WTC11 (cell line): ENCODE data around the gene COL26A1. TPM values are rescaled to one million over a fixed set of nuclear protein-coding genes. Genes with fewer than 3 reads are reported as not detected.
A peak's percentile ranks its signal among the peaks of the same experiment; 100 is the strongest.

ENCODE experiments used
- ATAC-seq: fragments of 200-7000 bp; cut with Tn5 transposase; 2 replicates; pipeline ENCODE4 v1.10.0; 2021; ENCODE audit warnings: mild to moderate bottlenecking, moderate library complexity
- CTCF ChIA-PET: fragments of 300-600 bp; sonication (Branson Sonifier 250); formaldehyde crosslinking; loops from one replicate; lab custom pipeline; 2021; ENCODE audit warnings: antibody characterized with exemption; lab: Charles Lee
- POLR2A ChIA-PET: fragments of 350-600 bp; sonication (Branson Sonifier 250); formaldehyde crosslinking; loops from one replicate; lab custom pipeline; 2021; ENCODE audit warnings: antibody characterized with exemption; lab: Charles Lee
- DNase-seq: peaks from one replicate; pipeline ENCODE4 v3.0.0; 2021; ENCODE audit warnings: low spot score
- H3K27ac Mint-ChIP-seq: 2 replicates; pipeline ENCODE4 v1.8.0; 2021; ENCODE audit warnings: mixed read lengths
- H3K27me3 Mint-ChIP-seq: 2 replicates; pipeline ENCODE4 v1.8.0; 2021; ENCODE audit warnings: low read depth, mild to moderate bottlenecking, moderate library complexity, mixed read lengths
- H3K36me3 Mint-ChIP-seq: 2 replicates; pipeline ENCODE4 v1.8.0; 2021; ENCODE audit warnings: mixed read lengths
- H3K4me1 Mint-ChIP-seq: 2 replicates; pipeline ENCODE4 v1.8.0; 2022; ENCODE audit warnings: mixed read lengths
- H3K4me3 Mint-ChIP-seq: 2 replicates; pipeline ENCODE4 v1.8.0; 2021; ENCODE audit warnings: mild to moderate bottlenecking, moderate library complexity, mixed read lengths
- H3K9me3 Mint-ChIP-seq: 2 replicates; pipeline ENCODE4 v1.8.0; 2021; ENCODE audit warnings: mixed read lengths
- E2F1 ChIP-seq: sonication (generic); formaldehyde crosslinking; IDR thresholded peaks from 2 replicates; pipeline ENCODE4 v1.8.0; 2022; ENCODE audit warnings: mild to moderate bottlenecking, missing genetic modification reagents
- E2F5 ChIP-seq: sonication (generic); formaldehyde crosslinking; IDR thresholded peaks from 2 replicates; pipeline ENCODE4 v1.8.1; 2022; ENCODE audit warnings: mild to moderate bottlenecking, moderate library complexity, missing genetic modification reagents
- ERG ChIP-seq: fragments of 250-450 bp; sonication (Bioruptor Pico); IDR thresholded peaks from 2 replicates; pipeline ENCODE4 v1.8.0; 2021; ENCODE audit warnings: mild to moderate bottlenecking
- FOXK1 ChIP-seq: sonication (generic); formaldehyde crosslinking; IDR thresholded peaks from 2 replicates; pipeline ENCODE4 v1.8.0; 2022; ENCODE audit warnings: mild to moderate bottlenecking, moderate library complexity, missing genetic modification reagents
- FOXP1 ChIP-seq: sonication (generic); formaldehyde crosslinking; IDR thresholded peaks from 2 replicates; pipeline ENCODE4 v1.8.0; 2022; ENCODE audit warnings: missing genetic modification reagents, mild to moderate bottlenecking, moderate library complexity, borderline replicate concordance
- GRHL2 ChIP-seq: fragments of 250-450 bp; sonication (Bioruptor Pico); IDR thresholded peaks from 2 replicates; pipeline ENCODE4 v1.8.0; 2022; ENCODE audit warnings: mild to moderate bottlenecking, moderate library complexity; ENCODE audit not compliant: insufficient replicate concordance, severe bottlenecking
- GTF2I ChIP-seq: fragments of 250-450 bp; sonication (Bioruptor Pico); conservative IDR thresholded peaks from 2 replicates; pipeline ENCODE4 v1.4.0; 2021; ENCODE audit warnings: mild to moderate bottlenecking
- MAX ChIP-seq: sonication (generic); formaldehyde crosslinking; IDR thresholded peaks from 2 replicates; pipeline ENCODE4 v1.8.0; 2022; ENCODE audit warnings: mild to moderate bottlenecking, missing genetic modification reagents
- MYBL2 ChIP-seq: sonication (generic); formaldehyde crosslinking; IDR thresholded peaks from 2 replicates; pipeline ENCODE4 v1.8.1; 2023; ENCODE audit warnings: mild to moderate bottlenecking, moderate library complexity, missing genetic modification reagents
- NFE2L1 ChIP-seq: sonication (generic); formaldehyde crosslinking; IDR thresholded peaks from 2 replicates; pipeline ENCODE4 v1.8.1; 2023; ENCODE audit warnings: missing genetic modification reagents
- NR3C1 ChIP-seq: sonication (generic); formaldehyde crosslinking; conservative IDR thresholded peaks from 2 replicates; pipeline ENCODE4 v1.8.1; 2023; ENCODE audit warnings: low read depth, mild to moderate bottlenecking, missing genetic modification reagents
- PRRX2 ChIP-seq: fragments of 250-450 bp; sonication (Bioruptor Pico); IDR thresholded peaks from 2 replicates; pipeline ENCODE4 v1.8.0; 2021; ENCODE audit warnings: mild to moderate bottlenecking
- SMAD3 ChIP-seq: sonication (generic); formaldehyde crosslinking; IDR thresholded peaks from 2 replicates; pipeline ENCODE4 v1.8.0; 2022; ENCODE audit warnings: missing genetic modification reagents, mild to moderate bottlenecking, borderline replicate concordance
- TEAD4 ChIP-seq: sonication (generic); formaldehyde crosslinking; IDR thresholded peaks from 2 replicates; pipeline ENCODE4 v1.8.0; 2022; ENCODE audit warnings: mild to moderate bottlenecking, missing genetic modification reagents
- ZNF138 ChIP-seq: sonication (generic); formaldehyde crosslinking; conservative IDR thresholded peaks from 2 replicates; pipeline ENCODE4 v1.8.1; 2022; ENCODE audit warnings: mild to moderate bottlenecking, moderate library complexity, missing genetic modification reagents
- ZNF232 ChIP-seq: sonication (generic); formaldehyde crosslinking; IDR thresholded peaks from 2 replicates; pipeline ENCODE4 v1.8.0; 2022; ENCODE audit warnings: mild to moderate bottlenecking, missing genetic modification reagents
- ZNF317 ChIP-seq: sonication (generic); formaldehyde crosslinking; IDR thresholded peaks from 2 replicates; pipeline ENCODE4 v1.8.1; 2023; ENCODE audit warnings: low read depth, mild to moderate bottlenecking, moderate library complexity, missing genetic modification reagents, borderline replicate concordance
- ZNF423 ChIP-seq: fragments of 250-450 bp; sonication (Bioruptor Pico); IDR thresholded peaks from 2 replicates; pipeline ENCODE4 v2.1.2; 2022; ENCODE audit warnings: mild to moderate bottlenecking, moderate library complexity
- total RNA-seq: library from RNA; stranded (reverse); gene quantifications from 3 replicates; pipeline ENCODE4 v1.2.3, GENCODE V29; 2021
- TF ChIP-seq, protein P1 (sequence below): sonication (generic); formaldehyde crosslinking; IDR thresholded peaks from 2 replicates; pipeline ENCODE4 v1.8.1; 2022; ENCODE audit warnings: low read depth, mild to moderate bottlenecking, moderate library complexity, missing genetic modification reagents, borderline replicate concordance
- TF ChIP-seq, protein P2 (sequence below): sonication (generic); formaldehyde crosslinking; IDR thresholded peaks from 2 replicates; pipeline ENCODE4 v1.8.1; 2022; ENCODE audit warnings: low read depth, missing genetic modification reagents, borderline replicate concordance
- TF ChIP-seq, protein P3 (sequence below): sonication (generic); formaldehyde crosslinking; IDR thresholded peaks from 2 replicates; pipeline ENCODE4 v1.8.1; 2022; ENCODE audit warnings: mild to moderate bottlenecking, missing genetic modification reagents, moderate library complexity, borderline replicate concordance
- TF ChIP-seq, protein P4 (sequence below): sonication (generic); formaldehyde crosslinking; IDR thresholded peaks from 2 replicates; pipeline ENCODE4 v1.8.1; 2023; ENCODE audit warnings: mild to moderate bottlenecking, missing genetic modification reagents, moderate library complexity
- TF ChIP-seq, protein P5 (sequence below): sonication (generic); formaldehyde crosslinking; IDR thresholded peaks from 2 replicates; pipeline ENCODE4 v1.8.1; 2022; ENCODE audit warnings: missing genetic modification reagents, borderline replicate concordance

COL26A1 gene
- total RNA-seq, 1 experiment from 2014 or later = 64.4 TPM

DNA sequence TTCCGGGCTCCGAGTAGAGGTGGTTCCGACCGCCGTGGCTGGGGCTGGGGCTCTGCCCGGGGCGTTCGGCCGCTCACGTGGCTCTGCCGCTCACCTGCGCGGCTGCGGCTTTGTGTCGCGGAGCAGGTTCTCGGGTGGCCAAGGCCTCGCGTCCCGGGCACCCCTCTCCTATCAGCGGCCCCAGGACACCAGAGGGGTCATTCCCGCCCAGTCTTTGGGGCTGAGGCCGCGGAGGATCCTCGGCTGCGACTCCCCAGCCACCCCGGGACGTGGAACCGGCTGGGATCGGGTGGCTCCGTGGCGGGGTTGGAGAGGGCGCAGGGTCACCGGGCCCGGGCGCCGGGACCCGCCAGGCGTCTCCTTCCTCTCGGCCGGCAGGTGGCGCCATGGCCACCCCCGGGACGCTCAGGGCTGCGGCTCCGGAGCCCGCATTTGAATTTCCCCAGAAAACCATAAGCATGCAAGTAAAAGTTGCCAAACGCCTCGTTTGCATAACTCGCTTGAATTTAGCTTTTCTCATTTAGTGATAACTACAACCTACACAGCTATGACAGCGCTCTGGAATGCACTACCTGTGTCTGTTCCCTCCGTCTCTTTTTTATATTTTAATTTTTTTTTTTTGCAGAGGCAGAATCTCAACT, 1.2 kb downstream of the COL26A1 start (continued):
- TF ChIP-seq FOXP1 (CRISPR knock-in tag) = peak; percentile 47; the same call in 1 of the 2 replicates
- TF ChIP-seq E2F5 = 0 out of 2 replicates have a peak, but pooled peaks have one; percentile 23
- no peak for TF ChIP-seq MYBL2 (CRISPR knock-in tag)
- no peak for TF ChIP-seq ZNF232 (CRISPR knock-in tag)
- TF ChIP-seq GTF2I (CRISPR knock-in tag) = no peak
- TF ChIP-seq, protein P1, sequence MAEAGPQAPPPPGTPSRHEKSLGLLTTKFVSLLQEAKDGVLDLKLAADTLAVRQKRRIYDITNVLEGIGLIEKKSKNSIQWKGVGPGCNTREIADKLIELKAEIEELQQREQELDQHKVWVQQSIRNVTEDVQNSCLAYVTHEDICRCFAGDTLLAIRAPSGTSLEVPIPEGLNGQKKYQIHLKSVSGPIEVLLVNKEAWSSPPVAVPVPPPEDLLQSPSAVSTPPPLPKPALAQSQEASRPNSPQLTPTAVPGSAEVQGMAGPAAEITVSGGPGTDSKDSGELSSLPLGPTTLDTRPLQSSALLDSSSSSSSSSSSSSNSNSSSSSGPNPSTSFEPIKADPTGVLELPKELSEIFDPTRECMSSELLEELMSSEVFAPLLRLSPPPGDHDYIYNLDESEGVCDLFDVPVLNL (CRISPR knock-in tag) = no peak
- TF ChIP-seq, protein P2, sequence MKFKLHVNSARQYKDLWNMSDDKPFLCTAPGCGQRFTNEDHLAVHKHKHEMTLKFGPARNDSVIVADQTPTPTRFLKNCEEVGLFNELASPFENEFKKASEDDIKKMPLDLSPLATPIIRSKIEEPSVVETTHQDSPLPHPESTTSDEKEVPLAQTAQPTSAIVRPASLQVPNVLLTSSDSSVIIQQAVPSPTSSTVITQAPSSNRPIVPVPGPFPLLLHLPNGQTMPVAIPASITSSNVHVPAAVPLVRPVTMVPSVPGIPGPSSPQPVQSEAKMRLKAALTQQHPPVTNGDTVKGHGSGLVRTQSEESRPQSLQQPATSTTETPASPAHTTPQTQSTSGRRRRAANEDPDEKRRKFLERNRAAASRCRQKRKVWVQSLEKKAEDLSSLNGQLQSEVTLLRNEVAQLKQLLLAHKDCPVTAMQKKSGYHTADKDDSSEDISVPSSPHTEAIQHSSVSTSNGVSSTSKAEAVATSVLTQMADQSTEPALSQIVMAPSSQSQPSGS (CRISPR knock-in tag) = no peak

DNA sequence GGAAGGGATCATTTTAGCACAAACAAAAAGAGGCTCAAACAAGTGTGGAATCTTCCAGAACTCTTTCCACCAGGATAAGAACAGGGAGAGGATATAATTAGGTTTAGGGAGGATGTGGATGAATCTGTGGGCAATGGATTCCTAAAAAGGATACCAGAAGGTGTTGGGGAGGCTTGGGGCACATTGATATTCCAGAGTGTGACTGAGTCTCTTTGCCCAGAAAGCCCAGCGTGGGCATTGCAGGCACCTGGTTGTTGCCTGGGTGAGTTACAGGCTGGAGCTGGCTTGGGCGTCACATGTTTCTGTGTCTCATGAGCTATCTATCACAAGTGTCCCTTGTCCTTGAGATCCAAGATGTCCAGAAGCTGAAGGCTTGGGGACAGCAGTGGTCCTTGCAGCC, 3.3 kb downstream of the COL26A1 start:
- no peak overlapping the region for H3K4me3 Mint-ChIP-seq
- TF ChIP-seq SMAD3 (CRISPR knock-in tag) (no peak), TEAD4 (CRISPR knock-in tag) (no peak), E2F1 (CRISPR knock-in tag) (no peak), ZNF423 (CRISPR knock-in tag) (no peak), NFE2L1 (CRISPR knock-in tag) (no peak), GRHL2 (no peak), ERG (CRISPR knock-in tag) (no peak), FOXK1 (CRISPR knock-in tag) (no peak), ZNF317 (CRISPR knock-in tag) (no peak), PRRX2 (CRISPR knock-in tag) (no peak), ZNF138 (CRISPR knock-in tag) (no peak), MAX (CRISPR knock-in tag) (no peak), NR3C1 (no peak)
- TF ChIP-seq, protein P3, sequence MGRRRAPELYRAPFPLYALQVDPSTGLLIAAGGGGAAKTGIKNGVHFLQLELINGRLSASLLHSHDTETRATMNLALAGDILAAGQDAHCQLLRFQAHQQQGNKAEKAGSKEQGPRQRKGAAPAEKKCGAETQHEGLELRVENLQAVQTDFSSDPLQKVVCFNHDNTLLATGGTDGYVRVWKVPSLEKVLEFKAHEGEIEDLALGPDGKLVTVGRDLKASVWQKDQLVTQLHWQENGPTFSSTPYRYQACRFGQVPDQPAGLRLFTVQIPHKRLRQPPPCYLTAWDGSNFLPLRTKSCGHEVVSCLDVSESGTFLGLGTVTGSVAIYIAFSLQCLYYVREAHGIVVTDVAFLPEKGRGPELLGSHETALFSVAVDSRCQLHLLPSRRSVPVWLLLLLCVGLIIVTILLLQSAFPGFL (CRISPR knock-in tag) = no peak
- TF ChIP-seq, protein P4, sequence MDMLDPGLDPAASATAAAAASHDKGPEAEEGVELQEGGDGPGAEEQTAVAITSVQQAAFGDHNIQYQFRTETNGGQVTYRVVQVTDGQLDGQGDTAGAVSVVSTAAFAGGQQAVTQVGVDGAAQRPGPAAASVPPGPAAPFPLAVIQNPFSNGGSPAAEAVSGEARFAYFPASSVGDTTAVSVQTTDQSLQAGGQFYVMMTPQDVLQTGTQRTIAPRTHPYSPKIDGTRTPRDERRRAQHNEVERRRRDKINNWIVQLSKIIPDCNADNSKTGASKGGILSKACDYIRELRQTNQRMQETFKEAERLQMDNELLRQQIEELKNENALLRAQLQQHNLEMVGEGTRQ (CRISPR knock-in tag) = no peak
- TF ChIP-seq, protein P5, sequence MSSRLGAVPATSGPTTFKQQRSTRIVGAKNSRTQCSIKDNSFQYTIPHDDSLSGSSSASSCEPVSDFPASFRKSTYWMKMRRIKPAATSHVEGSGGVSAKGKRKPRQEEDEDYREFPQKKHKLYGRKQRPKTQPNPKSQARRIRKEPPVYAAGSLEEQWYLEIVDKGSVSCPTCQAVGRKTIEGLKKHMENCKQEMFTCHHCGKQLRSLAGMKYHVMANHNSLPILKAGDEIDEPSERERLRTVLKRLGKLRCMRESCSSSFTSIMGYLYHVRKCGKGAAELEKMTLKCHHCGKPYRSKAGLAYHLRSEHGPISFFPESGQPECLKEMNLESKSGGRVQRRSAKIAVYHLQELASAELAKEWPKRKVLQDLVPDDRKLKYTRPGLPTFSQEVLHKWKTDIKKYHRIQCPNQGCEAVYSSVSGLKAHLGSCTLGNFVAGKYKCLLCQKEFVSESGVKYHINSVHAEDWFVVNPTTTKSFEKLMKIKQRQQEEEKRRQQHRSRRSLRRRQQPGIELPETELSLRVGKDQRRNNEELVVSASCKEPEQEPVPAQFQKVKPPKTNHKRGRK (CRISPR knock-in tag) = no peak
- TF ChIP-seq, all 79 proteins: peak for 0
- Mint-ChIP-seq H3K36me3 (peaks cover 18% of the 10 kb centered on the region), H3K27ac (0 out of 2 replicates have a peak overlapping the region, but pooled peaks have one; percentile 43), H3K4me1 (peaks cover 34% of the 10 kb centered on the region), H3K9me3 (peaks cover 10% of the 10 kb centered on the region), H3K27me3 (peaks cover 6% of the 10 kb centered on the region; the same call in 1 of the 2 replicates)
- ChIA-PET POLR2A (no interaction called here), CTCF (interaction anchor here (3.2 kb wide), 1 partner anchor 45 kb away, joined by 19 read pairs; no protein-coding TSS in a partner anchor)
- ATAC-seq (no peak), DNase-seq (no peak)
